ENCODE results near the gene IGFL1.
"Not testable (repeated sequence)": the region's sequence is repeated elsewhere in the genome, so short reads cannot be mapped to it uniquely, and the experiment has no call there.

Gene IGFL1

DNA sequence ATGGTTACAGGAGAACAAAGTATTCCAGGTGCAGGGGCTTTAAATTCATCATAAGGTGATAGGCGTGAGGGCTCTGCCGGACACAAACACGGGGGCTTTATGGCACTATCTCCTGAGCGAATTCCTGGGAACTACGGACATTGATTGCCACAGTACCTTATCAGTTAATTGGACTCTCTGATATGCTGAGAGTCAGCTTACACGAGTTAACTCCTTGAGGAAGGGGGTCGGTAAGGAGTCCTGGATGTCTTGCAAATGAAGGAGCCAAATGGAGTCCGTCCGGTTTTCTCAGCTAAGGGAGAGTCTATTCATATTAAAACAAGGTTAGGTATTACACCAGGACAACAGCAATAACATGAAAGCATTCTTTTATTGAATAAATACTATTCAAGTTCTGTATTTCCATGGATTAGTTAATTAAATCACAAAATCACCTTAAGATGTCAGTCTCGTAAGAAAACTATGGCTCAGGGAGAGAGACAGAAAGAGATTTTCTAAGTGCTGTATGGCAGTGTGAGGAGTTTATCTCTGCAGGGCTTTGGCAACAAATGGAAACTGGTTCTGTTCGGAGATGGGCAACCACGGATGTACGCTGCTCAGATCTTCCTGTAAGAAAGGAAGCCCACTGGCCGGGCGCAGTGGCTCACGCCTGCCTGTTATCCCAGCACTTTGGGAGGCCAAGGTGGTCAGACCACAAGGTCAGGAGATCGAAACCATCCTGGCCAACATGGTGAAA is 41.1 kb downstream of the IGFL1 start:
- no peak for DNase-seq (ENCODE audit: low read depth)

DNA sequence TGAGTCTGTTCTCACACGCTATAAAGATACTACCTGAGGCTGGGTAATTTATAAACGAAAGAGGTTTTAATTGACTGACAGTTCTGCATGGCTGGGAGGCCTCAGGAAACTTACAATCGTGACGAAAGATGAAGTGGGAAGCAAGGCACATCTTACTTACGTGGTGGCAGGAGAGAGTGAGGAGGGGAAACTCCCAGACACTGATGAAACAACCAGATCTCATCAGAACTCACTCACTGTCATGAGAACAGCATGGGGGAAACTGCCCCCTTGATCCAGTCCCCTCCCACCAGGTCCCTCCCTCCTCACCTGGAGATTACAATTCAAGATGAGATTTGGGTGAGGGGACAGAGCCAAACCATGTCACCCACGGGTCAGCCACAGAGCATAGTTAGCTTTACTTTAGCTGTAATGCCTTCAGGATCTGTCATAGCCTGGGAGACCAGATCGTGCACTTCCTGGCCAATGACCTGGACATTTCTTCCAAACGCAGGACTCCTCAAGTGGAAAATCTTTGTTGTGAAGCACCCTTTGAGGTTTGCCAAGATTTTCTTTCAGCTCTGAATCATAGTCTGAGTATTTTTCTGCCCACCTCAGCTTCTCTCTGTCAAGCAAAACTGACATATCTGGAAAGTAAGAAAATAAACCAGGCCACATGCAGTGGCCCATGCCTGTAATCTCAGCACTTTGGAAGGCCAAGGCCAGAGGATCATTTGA is 42.1 kb downstream of the IGFL1 start:
- DNase-seq (ENCODE audit: low read depth), result no peak

DNA sequence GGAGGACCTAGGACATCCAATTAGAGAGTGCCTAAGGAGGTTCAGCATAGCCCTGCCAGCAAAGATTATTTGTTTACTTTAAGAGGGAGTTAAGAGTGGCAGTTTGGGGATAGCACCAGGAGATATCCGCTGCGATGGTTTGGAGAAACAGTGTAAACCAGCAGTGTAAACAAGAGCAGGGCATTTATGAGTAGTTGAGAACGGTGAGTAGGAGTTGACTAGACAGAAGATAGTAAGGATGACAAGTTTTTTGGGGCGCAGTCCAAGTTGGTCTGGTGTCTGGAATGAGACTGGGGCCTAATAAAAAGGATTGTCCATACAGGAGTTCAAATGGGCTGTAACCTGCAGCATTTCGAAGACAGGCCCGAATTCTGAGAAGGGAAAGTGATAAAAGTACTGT is 44.4 kb downstream of the IGFL1 start:
- not testable (repeated sequence) for DNase-seq (ENCODE audit: low read depth)

DNA sequence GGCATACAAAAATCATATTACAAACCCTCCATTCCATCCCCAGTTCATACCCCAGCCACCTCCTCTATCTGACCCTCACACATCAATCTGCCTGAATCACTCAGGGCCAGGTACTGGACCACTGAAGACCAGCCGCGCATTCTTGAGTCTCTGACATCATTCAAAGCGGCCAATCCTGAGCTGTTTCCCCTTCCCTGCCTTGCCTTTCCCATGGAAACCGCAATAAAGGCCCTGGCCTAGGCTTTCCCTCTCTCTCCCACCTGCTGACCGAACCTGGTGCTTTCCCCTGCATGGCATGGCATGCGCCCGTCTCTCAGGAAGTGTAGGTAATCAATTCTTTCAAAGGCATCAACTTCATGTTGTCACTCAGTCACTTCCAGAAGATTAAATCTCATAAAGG is 49.6 kb downstream of the IGFL1 start:
- no peak for DNase-seq (ENCODE audit: low read depth)
